Breast epithelium (tissue), 4 donors: ENCODE data around the gene TP53AIP1. TPM values are rescaled to one million over a fixed set of nuclear protein-coding genes. Genes with fewer than 3 reads are reported as not detected.

Experiments
- DNase-seq, 2 donors: peaks; one replicate each; pipeline ENCODE4 v3.0.0-alpha.2; 2019; ENCODE audit warnings: low spot score in 2 of 2
- H3K27ac ChIP-seq, 2 donors: fragments of 200-600 bp; sonication (generic) in 1 of 2; one replicate each; pipeline ENCODE4 v1.5.1; 2016 to 2019; ENCODE audit warnings: mild to moderate bottlenecking in 1 of 2
- H3K27me3 ChIP-seq, 2 donors: fragments of 200-600 bp; sonication (generic) in 1 of 2; one replicate each; pipeline versions ENCODE4 v1.5.1 to v1.6.0; 2017 to 2019; ENCODE audit warnings: control low read depth in 1 of 2, mild to moderate bottlenecking in 1 of 2
- H3K36me3 ChIP-seq: fragments of 200-600 bp; one replicate; pipeline ENCODE4 v1.5.1; 2019
- H3K4me1 ChIP-seq, 2 donors: fragments of 200-600 bp; sonication (generic); one replicate each; pipeline ENCODE4 v1.5.1; 2016 to 2019; ENCODE audit warnings: control low read depth in 1 of 2
- H3K4me3 ChIP-seq, 3 donors: fragments of 200-600 bp; sonication (generic); 1 replicate in 2 of 3; 2 replicates in 1 of 3; pipeline ENCODE4 v1.5.1; 2016 to 2019; ENCODE audit warnings: mild to moderate bottlenecking in 3 of 3, moderate library complexity in 2 of 3
- H3K9me3 ChIP-seq, 2 donors: fragments of 200-600 bp; sonication (generic) in 1 of 2; one replicate each; pipeline ENCODE4 v1.5.1; 2016 to 2019; ENCODE audit warnings: control low read depth in 1 of 2
- POLR2A ChIP-seq: fragments of 450-650 bp; IDR thresholded peaks from one replicate; pipeline ENCODE4 v1.6.1; 2016; ENCODE audit warnings: antibody characterized with exemption, mild to moderate bottlenecking, moderate library complexity
- POLR2AphosphoS5 ChIP-seq, 3 donors: sonication (generic); formaldehyde crosslinking; IDR thresholded peaks; one replicate each; pipeline ENCODE4 v1.6.1; 2017; ENCODE audit warnings: antibody characterized with exemption in 3 of 3
- intact Hi-C: fragments of 100-400 bp; cut with DNase I; formaldehyde crosslinking; loops from one replicate; pipeline ENCODE4 v1.15.1; 2023; ENCODE audit warnings: low total_unique reads
- total RNA-seq, 3 donors: library from RNA; depleted of rRNA; stranded (reverse); fragments of >200 nt; gene quantifications; one replicate each; pipeline ENCODE4 v1.1.0, GENCODE V29; 2016
- TF ChIP-seq, protein P1 (sequence below), 3 donors: fragments of 450-650 bp; IDR thresholded peaks; one replicate each; pipeline ENCODE4 v1.5.1; 2016 to 2017; ENCODE audit warnings: antibody characterized with exemption in 3 of 3, mild to moderate bottlenecking in 3 of 3, moderate library complexity in 3 of 3

Gene TP53AIP1
- total RNA-seq, 3 donors from 2014 or later: 0.16 to 0.59 (median 0.33) TPM

DNA sequence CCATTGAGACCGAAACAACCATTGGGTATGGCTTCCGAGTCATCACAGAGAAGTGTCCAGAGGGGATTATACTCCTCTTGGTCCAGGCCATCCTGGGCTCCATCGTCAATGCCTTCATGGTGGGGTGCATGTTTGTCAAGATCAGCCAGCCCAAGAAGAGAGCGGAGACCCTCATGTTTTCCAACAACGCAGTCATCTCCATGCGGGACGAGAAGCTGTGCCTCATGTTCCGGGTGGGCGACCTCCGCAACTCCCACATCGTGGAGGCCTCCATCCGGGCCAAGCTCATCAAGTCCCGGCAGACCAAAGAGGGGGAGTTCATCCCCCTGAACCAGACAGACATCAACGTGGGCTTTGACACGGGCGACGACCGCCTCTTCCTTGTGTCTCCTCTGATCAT lies 31.0 kb downstream of the TP53AIP1 start:
- intact Hi-C loops: no loop called here
- H3K27me3 ChIP-seq: peaks cover 0 to 6% of the 10 kb centered on the region in 2 donors
- no peak for TF ChIP-seq POLR2AphosphoS5 (IDR thresholded peaks at IDR 0.05)
- TF ChIP-seq, protein P1, sequence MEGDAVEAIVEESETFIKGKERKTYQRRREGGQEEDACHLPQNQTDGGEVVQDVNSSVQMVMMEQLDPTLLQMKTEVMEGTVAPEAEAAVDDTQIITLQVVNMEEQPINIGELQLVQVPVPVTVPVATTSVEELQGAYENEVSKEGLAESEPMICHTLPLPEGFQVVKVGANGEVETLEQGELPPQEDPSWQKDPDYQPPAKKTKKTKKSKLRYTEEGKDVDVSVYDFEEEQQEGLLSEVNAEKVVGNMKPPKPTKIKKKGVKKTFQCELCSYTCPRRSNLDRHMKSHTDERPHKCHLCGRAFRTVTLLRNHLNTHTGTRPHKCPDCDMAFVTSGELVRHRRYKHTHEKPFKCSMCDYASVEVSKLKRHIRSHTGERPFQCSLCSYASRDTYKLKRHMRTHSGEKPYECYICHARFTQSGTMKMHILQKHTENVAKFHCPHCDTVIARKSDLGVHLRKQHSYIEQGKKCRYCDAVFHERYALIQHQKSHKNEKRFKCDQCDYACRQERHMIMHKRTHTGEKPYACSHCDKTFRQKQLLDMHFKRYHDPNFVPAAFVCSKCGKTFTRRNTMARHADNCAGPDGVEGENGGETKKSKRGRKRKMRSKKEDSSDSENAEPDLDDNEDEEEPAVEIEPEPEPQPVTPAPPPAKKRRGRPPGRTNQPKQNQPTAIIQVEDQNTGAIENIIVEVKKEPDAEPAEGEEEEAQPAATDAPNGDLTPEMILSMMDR (IDR thresholded peaks at IDR 0.05): no peak
- DNase-seq: no peak
- H3K36me3 ChIP-seq: no peaks in the 10 kb centered on the region
- no peaks in the 10 kb centered on the region for H3K9me3 ChIP-seq
- peaks cover 0 to 5% of the 10 kb centered on the region in 2 donors for H3K4me1 ChIP-seq
- H3K27ac ChIP-seq: no peak overlapping the region
- no peak overlapping the region for H3K4me3 ChIP-seq

DNA sequence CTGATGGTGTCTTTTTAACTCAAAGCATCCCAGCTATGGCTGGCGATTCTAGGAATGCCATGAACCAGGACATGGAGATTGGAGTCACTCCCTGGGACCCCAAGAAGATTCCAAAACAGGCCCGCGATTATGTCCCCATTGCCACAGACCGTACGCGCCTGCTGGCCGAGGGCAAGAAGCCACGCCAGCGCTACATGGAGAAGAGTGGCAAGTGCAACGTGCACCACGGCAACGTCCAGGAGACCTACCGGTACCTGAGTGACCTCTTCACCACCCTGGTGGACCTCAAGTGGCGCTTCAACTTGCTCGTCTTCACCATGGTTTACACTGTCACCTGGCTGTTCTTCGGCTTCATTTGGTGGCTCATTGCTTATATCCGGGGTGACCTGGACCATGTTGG lies 31.4 kb downstream of the TP53AIP1 start:
- TF ChIP-seq POLR2A (no peak), POLR2AphosphoS5 (IDR thresholded peaks at IDR 0.05) (no peak)
- TF ChIP-seq, protein P1 (IDR thresholded peaks at IDR 0.05): no peak
- DNase-seq: no peak
- H3K4me3 ChIP-seq: no peak overlapping the region
- intact Hi-C loops: no loop called here
- peaks cover 0 to 6% of the 10 kb centered on the region in 2 donors for H3K27me3 ChIP-seq
- no peak overlapping the region for H3K27ac ChIP-seq
- H3K4me1 ChIP-seq: peaks cover 0 to 5% of the 10 kb centered on the region in 2 donors
- no peaks in the 10 kb centered on the region for H3K36me3 ChIP-seq
- no peaks in the 10 kb centered on the region for H3K9me3 ChIP-seq

DNA sequence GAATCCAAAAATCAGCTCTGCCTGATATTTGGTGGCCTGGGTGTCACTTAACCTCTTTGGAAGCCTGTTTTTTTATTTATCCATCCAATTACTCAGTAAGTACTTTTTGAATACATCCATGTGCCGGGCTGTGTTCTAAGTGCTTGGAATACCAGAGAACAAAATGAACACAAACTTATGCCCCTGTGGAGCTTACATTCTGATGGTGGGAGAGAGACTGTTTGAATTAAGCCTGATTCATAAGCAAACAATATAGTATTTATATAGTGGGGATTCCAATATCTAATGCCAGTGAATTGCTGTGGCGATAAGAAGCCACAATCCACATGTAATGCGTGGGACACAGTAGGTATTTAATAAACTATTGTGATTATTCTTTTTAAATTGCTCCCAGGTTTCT lies 32.1 kb downstream of the TP53AIP1 start:
- H3K36me3 ChIP-seq: no peaks in the 10 kb centered on the region
- TF ChIP-seq POLR2A (no peak), POLR2AphosphoS5 (IDR thresholded peaks at IDR 0.05) (no peak)
- TF ChIP-seq, protein P1 (IDR thresholded peaks at IDR 0.05): no peak
- H3K27me3 ChIP-seq: peaks cover 0 to 6% of the 10 kb centered on the region in 2 donors
- no peak overlapping the region for H3K27ac ChIP-seq
- no peak overlapping the region for H3K4me3 ChIP-seq
- H3K4me1 ChIP-seq: peaks cover 0 to 5% of the 10 kb centered on the region in 2 donors
- intact Hi-C loops: no loop called here
- H3K9me3 ChIP-seq: no peaks in the 10 kb centered on the region
- no peak for DNase-seq

DNA sequence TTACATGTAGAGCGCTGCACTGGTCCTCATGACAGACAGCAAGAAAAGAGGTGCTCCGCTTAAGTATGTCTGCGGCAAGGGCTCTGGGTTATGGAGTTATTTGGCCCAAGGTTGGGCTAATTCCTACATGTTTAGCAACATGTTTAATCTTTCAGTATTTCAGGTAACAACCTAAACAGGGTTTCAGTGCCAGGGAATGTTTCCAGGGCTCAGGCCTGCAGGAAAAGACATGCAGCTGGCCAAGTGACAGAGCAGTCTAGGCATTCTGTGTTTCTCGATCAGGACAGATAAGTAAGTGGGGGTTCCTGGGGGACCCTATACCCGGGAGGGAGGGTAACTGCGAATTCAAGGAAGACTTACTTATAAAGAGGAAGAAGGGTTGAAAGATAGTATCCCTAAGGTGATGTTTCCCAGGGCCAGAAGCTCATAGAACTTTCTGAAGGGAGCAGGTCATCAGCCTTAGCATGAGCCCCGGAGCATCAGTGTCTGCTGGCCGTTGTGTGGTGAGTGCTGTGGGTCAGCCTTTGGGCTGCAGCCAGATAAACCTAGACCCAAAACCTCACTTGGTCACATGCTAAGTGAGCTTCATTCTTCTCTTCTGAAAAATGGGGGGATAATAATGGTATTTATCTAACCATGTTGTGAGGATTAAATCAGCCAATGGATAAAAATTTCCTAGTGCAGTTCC lies 33.1 kb downstream of the TP53AIP1 start:
- no peak overlapping the region for H3K4me3 ChIP-seq
- intact Hi-C loops: no loop called here
- no peaks in the 10 kb centered on the region for H3K9me3 ChIP-seq
- DNase-seq: peak in 1 of 2 donors; percentile 58
- TF ChIP-seq, protein P1 (IDR thresholded peaks at IDR 0.05): no peak
- no peak for TF ChIP-seq POLR2AphosphoS5 (IDR thresholded peaks at IDR 0.05)
- no peak for TF ChIP-seq POLR2A
- no peak overlapping the region for H3K27ac ChIP-seq
- H3K4me1 ChIP-seq: peaks cover 0 to 5% of the 10 kb centered on the region in 2 donors
- H3K27me3 ChIP-seq: peaks cover 0 to 6% of the 10 kb centered on the region in 2 donors
- H3K36me3 ChIP-seq: no peaks in the 10 kb centered on the region

DNA sequence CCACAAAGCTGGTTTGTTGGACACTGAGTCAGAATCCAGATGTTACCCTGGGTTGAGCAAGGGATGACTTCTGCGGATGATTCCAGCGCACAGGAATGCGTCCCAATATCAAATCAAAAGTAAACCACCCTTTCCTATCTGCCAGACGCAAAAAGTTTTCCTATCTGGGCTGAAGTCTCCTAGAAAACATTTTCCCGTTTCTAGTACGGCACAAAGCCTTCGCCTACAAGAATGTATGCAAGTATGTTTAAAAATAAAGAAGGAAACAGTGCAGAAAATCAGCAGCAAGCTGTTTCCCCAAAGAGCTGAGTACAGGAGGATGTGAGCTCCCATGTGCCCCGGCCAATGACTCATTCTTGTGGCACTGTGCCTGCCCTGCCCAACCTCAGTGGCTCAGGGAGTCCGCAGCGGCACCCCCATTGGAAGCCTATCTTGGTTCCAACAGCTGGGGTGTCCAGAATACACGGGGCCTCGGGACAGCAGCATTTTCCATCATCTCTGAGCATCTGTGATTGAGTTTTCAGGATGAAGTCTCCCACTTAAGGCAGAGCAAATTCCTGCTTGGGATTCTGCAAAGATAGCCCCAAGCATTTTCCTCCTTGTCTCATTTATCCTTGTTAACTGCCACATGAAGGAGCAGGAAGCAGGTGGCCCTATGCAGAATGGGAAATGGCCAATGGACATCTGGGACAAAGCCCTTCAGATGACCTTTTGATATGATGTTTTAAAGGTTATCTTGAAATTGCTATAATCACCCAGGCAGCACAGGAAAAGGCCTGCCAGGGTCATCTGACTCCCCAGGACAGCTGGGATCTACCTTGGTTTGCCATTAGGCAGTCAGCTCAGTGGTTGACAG lies 34.1 kb downstream of the TP53AIP1 start:
- H3K27me3 ChIP-seq: no peaks in the 10 kb centered on the region
- H3K4me1 ChIP-seq: peaks cover 0 to 5% of the 10 kb centered on the region in 2 donors
- no peak overlapping the region for H3K27ac ChIP-seq
- no peak overlapping the region for H3K4me3 ChIP-seq
- intact Hi-C loops: no loop called here
- H3K9me3 ChIP-seq: no peaks in the 10 kb centered on the region
- TF ChIP-seq POLR2AphosphoS5 (IDR thresholded peaks at IDR 0.05): peak in 1 of 3 donors; percentile 29
- TF ChIP-seq, protein P1 (IDR thresholded peaks at IDR 0.05): no peak
- DNase-seq: peak in 1 of 2 donors; percentile 66
- H3K36me3 ChIP-seq: no peaks in the 10 kb centered on the region
